GM10266 (cell line): Measurements from ENCODE around the gene ALDH7A1.

ENCODE experiments used
- DNase-seq: peaks from one replicate; pipeline ENCODE4 v3.0.0; 2012; ENCODE audit errors: extremely low spot score
- TF ChIP-seq, protein P1 (sequence below): IDR thresholded peaks from 2 replicates; pipeline ENCODE4 v1.5.1; 2012; ENCODE audit warnings: mild to moderate bottlenecking, low read depth; ENCODE audit not compliant: control insufficient read depth, insufficient read depth; ENCODE audit errors: missing control alignments

ALDH7A1 gene

DNA sequence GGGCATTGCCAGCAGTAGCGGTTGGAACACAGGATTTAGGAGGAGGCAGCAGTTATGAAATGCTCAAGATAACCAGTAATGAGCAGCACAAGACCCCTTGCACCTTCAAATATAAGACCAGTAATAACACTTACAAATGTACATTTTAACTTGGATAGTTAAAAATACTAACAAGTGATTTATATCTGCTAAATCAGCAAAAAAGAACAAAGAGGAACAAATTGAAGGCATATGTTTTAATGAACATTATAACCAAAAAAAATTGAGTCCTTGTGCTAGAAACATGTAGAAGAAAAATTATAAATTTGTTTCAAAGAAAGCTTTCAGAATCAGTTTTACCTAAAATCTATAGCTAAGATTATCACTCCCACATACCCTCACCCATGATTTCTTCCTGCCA, 52.0 kb downstream of the ALDH7A1 start:
- TF ChIP-seq, protein P1, sequence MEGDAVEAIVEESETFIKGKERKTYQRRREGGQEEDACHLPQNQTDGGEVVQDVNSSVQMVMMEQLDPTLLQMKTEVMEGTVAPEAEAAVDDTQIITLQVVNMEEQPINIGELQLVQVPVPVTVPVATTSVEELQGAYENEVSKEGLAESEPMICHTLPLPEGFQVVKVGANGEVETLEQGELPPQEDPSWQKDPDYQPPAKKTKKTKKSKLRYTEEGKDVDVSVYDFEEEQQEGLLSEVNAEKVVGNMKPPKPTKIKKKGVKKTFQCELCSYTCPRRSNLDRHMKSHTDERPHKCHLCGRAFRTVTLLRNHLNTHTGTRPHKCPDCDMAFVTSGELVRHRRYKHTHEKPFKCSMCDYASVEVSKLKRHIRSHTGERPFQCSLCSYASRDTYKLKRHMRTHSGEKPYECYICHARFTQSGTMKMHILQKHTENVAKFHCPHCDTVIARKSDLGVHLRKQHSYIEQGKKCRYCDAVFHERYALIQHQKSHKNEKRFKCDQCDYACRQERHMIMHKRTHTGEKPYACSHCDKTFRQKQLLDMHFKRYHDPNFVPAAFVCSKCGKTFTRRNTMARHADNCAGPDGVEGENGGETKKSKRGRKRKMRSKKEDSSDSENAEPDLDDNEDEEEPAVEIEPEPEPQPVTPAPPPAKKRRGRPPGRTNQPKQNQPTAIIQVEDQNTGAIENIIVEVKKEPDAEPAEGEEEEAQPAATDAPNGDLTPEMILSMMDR, result no peak
- DNase-seq, result no peak

DNA sequence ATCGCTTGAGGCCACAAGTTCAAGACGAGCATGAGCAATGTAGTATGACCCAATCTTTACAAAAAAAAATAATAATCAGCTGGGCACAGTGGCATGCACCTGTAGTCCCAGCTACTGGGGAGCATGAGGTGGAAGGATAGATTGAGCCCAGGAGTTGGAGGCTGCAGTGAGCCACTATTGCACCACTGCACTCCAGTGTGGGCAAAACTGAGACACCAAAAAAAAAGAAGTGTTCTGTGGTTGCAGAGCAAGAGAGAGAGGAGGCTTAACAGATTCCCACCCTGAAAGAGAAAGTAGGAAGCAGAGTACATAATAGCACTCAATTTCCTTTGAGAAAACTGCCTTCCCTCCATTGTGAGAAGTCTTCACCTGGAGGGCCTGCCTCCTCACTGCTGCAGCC, 52.6 kb downstream of the ALDH7A1 start:
- TF ChIP-seq, protein P1, result no peak
- DNase-seq, result no peak

GRCh38 chr5:126540631-126541030, 54.4 kb downstream of the ALDH7A1 start:
- no peak for DNase-seq
- TF ChIP-seq, protein P1, result no peak

- TF ChIP-seq, protein P1, result no peak
- DNase-seq, result no peak
These were observed 56.4 kb downstream of the ALDH7A1 start for GRCh38 chr5:126538579-126538978.

DNA sequence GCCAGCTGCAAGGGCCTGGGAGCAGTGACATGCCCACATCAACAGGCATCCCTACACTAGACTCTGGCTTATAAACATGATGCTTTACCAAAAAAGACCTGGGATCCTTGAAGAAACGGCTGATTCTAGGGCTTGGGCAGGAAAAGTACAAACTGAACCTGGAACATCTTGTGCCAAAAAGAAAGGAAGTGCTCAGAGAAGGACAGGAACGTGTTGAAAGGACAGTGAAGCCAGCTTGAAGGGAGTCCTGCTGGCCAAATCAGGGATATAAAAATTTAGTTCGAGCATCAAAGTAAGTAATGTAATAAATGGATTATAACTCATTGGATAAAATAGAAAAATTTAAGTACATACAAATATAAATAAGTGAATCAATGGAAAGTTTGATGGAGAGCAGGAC, 58.1 kb downstream of the ALDH7A1 start:
- TF ChIP-seq, protein P1, result no peak
- DNase-seq, result no peak

GRCh38 chr5:126535856-126536545, 59.0 kb downstream of the ALDH7A1 start:
- TF ChIP-seq, protein P1, result no peak
- DNase-seq, result no peak

DNA sequence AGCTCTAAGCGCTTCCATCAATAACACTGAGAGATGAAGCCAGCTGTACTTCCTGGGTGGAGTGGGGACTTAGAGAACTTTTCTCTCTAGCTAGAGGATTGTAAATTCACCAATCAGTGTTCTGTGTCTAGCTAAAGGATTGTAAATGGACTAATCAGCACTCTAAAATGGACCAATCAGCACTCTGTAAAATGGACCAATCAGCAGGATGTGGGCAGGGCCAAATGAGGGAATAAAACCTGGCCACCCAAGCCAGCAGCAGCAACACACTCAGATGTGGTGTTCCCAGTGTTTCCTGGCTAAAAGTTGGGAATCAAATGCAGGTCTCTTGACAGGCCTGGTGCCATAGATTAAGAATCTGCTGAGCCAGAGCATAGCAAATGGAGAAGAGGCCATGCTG, 60.5 kb downstream of the ALDH7A1 start:
- TF ChIP-seq, protein P1, result no peak
- DNase-seq, result no peak
